HepG2 (cell line): ENCODE measurements around the gene SCARF1. TPM values are rescaled to one million over a fixed set of nuclear protein-coding genes. Genes with fewer than 3 reads are reported as not detected.

Experiments
- ATAC-seq: fragments of 200-7000 bp; cut with Tn5 transposase; 3 replicates; pipeline ENCODE4 v1.9.1; 2020; ENCODE audit warnings: mild to moderate bottlenecking, moderate library complexity
- Bru-seq: library from RNA; stranded (reverse); fragments of 400-500 nt; gene quantifications from one replicate; lab custom pipeline; 2021; lab: Mats Ljungman, UMichigan
- BruChase-seq, 2 experiments: library from RNA; stranded (reverse); fragments of 400-500 nt; gene quantifications; one replicate each; lab custom pipeline; 2021; lab: Mats Ljungman, UMichigan
- BruUV-seq: library from RNA; stranded (reverse); fragments of 400-500 nt; replicated peaks from 2 replicates; lab custom pipeline; 2021; lab: Mats Ljungman, UMichigan
- CTCF ChIA-PET: fragments of 300-600 bp; formaldehyde crosslinking; extraction: SDS; loops from one replicate; lab custom pipeline; 2021; ENCODE audit warnings: low total read pairs, inconsistent platforms, low intra/inter-chr PET ratio; lab: Yijun Ruan, JAX
- POLR2A ChIA-PET: fragments of 350-600 bp; sonication (Branson Sonifier 250); formaldehyde crosslinking; loops from one replicate; lab custom pipeline; 2020; ENCODE audit warnings: antibody characterized with exemption, inconsistent platforms; lab: Yijun Ruan, JAX
- DNase-seq: peaks from one replicate; pipeline ENCODE4 v3.0.0-alpha.2; 2015; ENCODE audit warnings: low spot score
- FAIRE-seq: peaks from 3 replicates; lab custom pipeline; 2011; peaks lifted over from hg19 to GRCh38; lab: Jason Lieb, UNC
- H2AFZ ChIP-seq: one replicate; pipeline ENCODE4 v1.6.1; 2011; ENCODE audit warnings: low read length, inconsistent platforms
- H3K27ac ChIP-seq: fragments of 300-600 bp; 3 replicates; pipeline ENCODE4 v1.8.0; 2011; ENCODE audit warnings: mixed run types, mild to moderate bottlenecking, mixed read lengths, low read length, inconsistent platforms; ENCODE audit not compliant: insufficient read depth; ENCODE audit errors: extremely low read length
- H3K27me3 ChIP-seq, 2 experiments: fragments of 200-600 bp in 1 of 2; 2 replicates in 1 of 2; 3 replicates in 1 of 2; pipeline versions ENCODE4 v1.6.0 to v1.8.0; 2011; ENCODE audit warnings: low read length in 2 of 2, mild to moderate bottlenecking in 2 of 2, moderate library complexity in 2 of 2, inconsistent platforms in 1 of 2; ENCODE audit not compliant: insufficient read depth in 2 of 2, control insufficient read depth in 1 of 2
- H3K36me3 ChIP-seq, 2 experiments: fragments of 200-600 bp in 1 of 2; replicated peaks in 1 of 2; 2 replicates in 1 of 2; 3 replicates in 1 of 2; pipeline versions ENCODE4 v1.5.1 to v1.8.0; 2011; ENCODE audit warnings: low read length in 2 of 2, inconsistent platforms in 1 of 2; ENCODE audit not compliant: insufficient read depth in 2 of 2, control insufficient read depth in 1 of 2
- H3K4me1 ChIP-seq: 2 replicates; pipeline ENCODE4 v1.5.1; 2012; ENCODE audit warnings: low read length, inconsistent platforms; ENCODE audit not compliant: insufficient read depth
- H3K4me2 ChIP-seq: 2 replicates; pipeline ENCODE4 v1.6.0; 2011; ENCODE audit warnings: low read depth, low read length, inconsistent platforms
- H3K4me3 ChIP-seq, 3 experiments: fragments of 200-600 bp in 1 of 3; sonication (generic), shearing (Covaris generic) in 1 of 3; replicated peaks in 1 of 3; 2 replicates each; pipeline ENCODE4 v1.5.1; 2011 to 2016; ENCODE audit warnings: low read length in 3 of 3, inconsistent platforms in 2 of 3, low read depth in 2 of 3, mild to moderate bottlenecking in 2 of 3, control low read depth in 1 of 3, mixed read lengths in 1 of 3; ENCODE audit not compliant: insufficient read depth in 1 of 3
- H3K79me2 ChIP-seq: one replicate; pipeline ENCODE4 v1.6.1; 2011; ENCODE audit warnings: low read length, inconsistent platforms; ENCODE audit not compliant: insufficient read depth
- H3K9ac ChIP-seq: 2 replicates; pipeline ENCODE4 v1.6.0; 2011; ENCODE audit warnings: mild to moderate bottlenecking, low read depth, low read length, inconsistent platforms; ENCODE audit not compliant: insufficient read depth
- H3K9me3 ChIP-seq: 2 replicates; pipeline ENCODE4 v1.5.1; 2012; ENCODE audit warnings: mild to moderate bottlenecking, low read length
- H4K20me1 ChIP-seq: 2 replicates; pipeline ENCODE4 v1.6.0; 2011; ENCODE audit warnings: inconsistent platforms, mild to moderate bottlenecking, low read length, moderate library complexity; ENCODE audit not compliant: insufficient read depth
- CENPX ChIP-seq: sonication (generic); formaldehyde crosslinking; IDR thresholded peaks from 2 replicates; pipeline ENCODE4 v1.9.0; 2021; ENCODE audit warnings: mild to moderate bottlenecking, missing genetic modification reagents, moderate library complexity
- FOXA1 ChIP-seq, 2 experiments: fragments of 450-650 bp in 1 of 2; sonication (generic) in 1 of 2; formaldehyde crosslinking in 1 of 2; IDR thresholded peaks; 2 replicates each; pipeline versions ENCODE4 v1.4.0 to v1.6.1; 2016 to 2020; ENCODE audit warnings: missing genetic modification reagents in 1 of 2
- FOXP4 ChIP-seq: sonication (generic); formaldehyde crosslinking; IDR thresholded peaks from 2 replicates; pipeline ENCODE4 v1.4.0; 2020; ENCODE audit warnings: missing genetic modification reagents
- MAX ChIP-seq: IDR thresholded peaks from 2 replicates; pipeline ENCODE4 v1.6.1; 2012; ENCODE audit warnings: inconsistent platforms
- MXD1 ChIP-seq: sonication (generic); formaldehyde crosslinking; IDR thresholded peaks from 2 replicates; pipeline ENCODE4 v1.4.0; 2020; ENCODE audit warnings: mild to moderate bottlenecking, missing genetic modification reagents
- NCOA2 ChIP-seq: sonication (generic); formaldehyde crosslinking; IDR thresholded peaks from 2 replicates; pipeline ENCODE4 v1.8.0; 2022; ENCODE audit warnings: inconsistent platforms
- SRSF9 ChIP-seq: fragments of 200-400 bp; formaldehyde crosslinking; IDR thresholded peaks from 2 replicates; pipeline ENCODE4 v1.6.1; 2018; ENCODE audit warnings: borderline replicate concordance, mild to moderate bottlenecking, low read depth, low read length; ENCODE audit not compliant: insufficient read depth, poor library complexity, severe bottlenecking
- ZNF225 ChIP-seq: sonication (generic); formaldehyde crosslinking; IDR thresholded peaks from 2 replicates; pipeline ENCODE4 v1.4.0; 2020; ENCODE audit warnings: mild to moderate bottlenecking, missing genetic modification reagents
- ZNF296 ChIP-seq: sonication (generic); formaldehyde crosslinking; conservative IDR thresholded peaks from 2 replicates; pipeline ENCODE4 v1.5.0; 2020; ENCODE audit warnings: mild to moderate bottlenecking, missing genetic modification reagents
- ZNF549 ChIP-seq: sonication (generic); formaldehyde crosslinking; IDR thresholded peaks from 2 replicates; pipeline ENCODE4 v1.5.0; 2020; ENCODE audit warnings: missing genetic modification reagents
- ZNF704 ChIP-seq: sonication (generic); formaldehyde crosslinking; IDR thresholded peaks from 2 replicates; pipeline ENCODE4 v1.8.1; 2023; ENCODE audit warnings: mild to moderate bottlenecking, inconsistent platforms, moderate library complexity, missing genetic modification reagents, borderline replicate concordance
- ZNF766 ChIP-seq: sonication (generic); formaldehyde crosslinking; IDR thresholded peaks from 2 replicates; pipeline ENCODE4 v1.5.0; 2020; ENCODE audit warnings: missing genetic modification reagents, borderline replicate concordance
- ZNF790 ChIP-seq: sonication (generic); formaldehyde crosslinking; IDR thresholded peaks from 2 replicates; pipeline ENCODE4 v1.8.0; 2022; ENCODE audit warnings: missing genetic modification reagents, mild to moderate bottlenecking, borderline replicate concordance
- WGBS: methylation state at CpG from one replicate; pipeline ENCODE4 v1.1.6; 2017; ENCODE audit warnings: low lambda C conversion rate; 5-methylcytosine and 5-hydroxymethylcytosine counted together
- in situ Hi-C: cut with HindIII; loops from 2 replicates; pipeline ENCODE4 v1.10.0; 2017; ENCODE audit warnings: low pct_unique_long_range_greater_than_20kb; ENCODE audit not compliant: extremely low pct_ligation_motif_present
- intact Hi-C: fragments of 100-400 bp; cut with micrococcal nuclease; formaldehyde crosslinking; loops from one replicate; pipeline ENCODE4 v1.10.0; 2022; ENCODE audit not compliant: unreplicated experiment
- long read RNA-seq, 2 experiments: library from RNA in 1 of 2; library from polyadenylated mRNA in 1 of 2; stranded (forward) in 1 of 2; unstranded in 1 of 2; transcript quantifications; one replicate each; pipeline ENCODE4 v2.0.0, GENCODE V29; 2019 to 2022
- polyA minus RNA-seq, 3 experiments: library from RNA; depleted of rRNA, polyadenylated mRNA; stranded (reverse); fragments of >200 nt; gene quantifications; 2 replicates each; pipeline ENCODE4 v1.2.3, GENCODE V29; 2011; ENCODE audit warnings: low replicate concordance in 1 of 3
- polyA plus RNA-seq, 8 experiments: library from polyadenylated mRNA; depleted of rRNA in 3 of 8; stranded (reverse) in 7 of 8; unstranded in 1 of 8; fragments of >200 nt; fragmentation: Illumina TruSeq in 4 of 8; extraction: Trizol in 4 of 8; gene quantifications; 2 replicates each; pipeline versions ENCODE4 v1.2.1 to v1.2.3, GENCODE V29; 2011 to 2016; ENCODE audit warnings: low read depth in 4 of 8, missing spikeins in 1 of 8, mixed read lengths in 1 of 8; ENCODE audit not compliant: insufficient read depth in 1 of 8
- total RNA-seq, 5 experiments: library from RNA; depleted of rRNA; stranded (reverse); fragments of >200 nt; fragmentation: Illumina TruSeq; extraction: Trizol; gene quantifications; 2 replicates each; pipeline ENCODE4 v1.2.3, GENCODE V29; 2016; ENCODE audit warnings: low read depth in 1 of 5

Gene SCARF1
- total RNA-seq (2016; rRNA removed; fragmentation: Illumina TruSeq; extraction: Trizol) (0.24 TPM in 1 of 2 replicates, not detected in the other), polyA plus RNA-seq (2011; rRNA removed) (0.71 and 0.72 TPM in 2 replicates), polyA minus RNA-seq (2011; rRNA and poly(A)+ RNA removed; ENCODE audit: low replicate concordance) (0.23 and 0.68 TPM in 2 replicates), Bru-seq, nascent RNA (percentile 30 among the genes with signal in this experiment), BruChase-seq, experiment 1, labeled RNA remaining after a 6-hour chase (percentile 32 among the genes with signal in this experiment), BruChase-seq, experiment 2, labeled RNA remaining after a 2-hour chase (percentile 25 among the genes with signal in this experiment)
- total RNA-seq (2016; cell fraction: cytosol; rRNA removed; fragmentation: Illumina TruSeq; extraction: Trizol; ENCODE audit: low read depth) = 0.09 TPM in 1 of 2 replicates, not detected in the other
- 0.04 TPM in 1 of 2 replicates, not detected in the other for total RNA-seq (2016; cell fraction: insoluble cytoplasmic fraction; rRNA removed; fragmentation: Illumina TruSeq; extraction: Trizol)
- total RNA-seq (2016; cell fraction: membrane; rRNA removed; fragmentation: Illumina TruSeq; extraction: Trizol) = 0.07 and 0.09 TPM in 2 replicates
- total RNA-seq (2016; cell fraction: nucleus; rRNA removed; fragmentation: Illumina TruSeq; extraction: Trizol) = 0.16 and 0.34 TPM in 2 replicates
- polyA plus RNA-seq (2011; cell fraction: cytosol; rRNA removed) = 0.17 and 0.25 TPM in 2 replicates
- polyA plus RNA-seq (2011; cell fraction: nucleus; rRNA removed) = 7.1 and 9.1 TPM in 2 replicates
- 0.39 and 0.59 TPM in 2 replicates for polyA plus RNA-seq (2012)
- not detected in 2 replicates for polyA plus RNA-seq (2016; cell fraction: cytosol; fragmentation: Illumina TruSeq; extraction: Trizol; ENCODE audit: low read depth)
- not detected in 2 replicates for polyA plus RNA-seq (2016; cell fraction: insoluble cytoplasmic fraction; fragmentation: Illumina TruSeq; extraction: Trizol; ENCODE audit: low read depth)
- polyA plus RNA-seq (2016; cell fraction: membrane; fragmentation: Illumina TruSeq; extraction: Trizol; ENCODE audit: low read depth) = not detected in 2 replicates
- polyA plus RNA-seq (2016; cell fraction: nucleus; fragmentation: Illumina TruSeq; extraction: Trizol; ENCODE audit: insufficient read depth, low read depth) = 0.44 and 0.51 TPM in 2 replicates
- not detected in 2 replicates for polyA minus RNA-seq (2011; cell fraction: cytosol; rRNA and poly(A)+ RNA removed)
- 0.99 and 1.5 TPM in 2 replicates for polyA minus RNA-seq (2011; cell fraction: nucleus; rRNA and poly(A)+ RNA removed)
- long read RNA-seq, experiment 1 = 0 reads
- long read RNA-seq, experiment 2 = 0 reads

GRCh38 chr17:1645207-1646171, at the start of gene SCARF1:
SCARF1 (minus strand) TSS chr17:1645732; CDS start chr17:1645697, 35 bp downstream.
- H4K20me1 ChIP-seq = no peaks in the 10 kb centered on the region
- peak within 1 kb of the TSS; percentile 79; the same call in 1 of the 2 replicates for H3K4me2 ChIP-seq
- DNase-seq (no peak), ATAC-seq (no peak), FAIRE-seq (no peak)
- intact Hi-C loops (no loop called here), in situ Hi-C loops (no loop called here)
- H3K27ac ChIP-seq = no peak within 1 kb of the TSS
- H3K4me1 ChIP-seq = peaks cover 60% of the 10 kb centered on the region
- no peaks in the 10 kb centered on the region for H3K79me2 ChIP-seq
- no peaks in the 10 kb centered on the region for H3K9me3 ChIP-seq
- peaks cover 0 to 9% of the 10 kb centered on the region in 2 experiments; a peak in 3 of 5 replicates for H3K27me3 ChIP-seq
- WGBS = 85% methylated on average over 23 of the region's 25 CpGs
- no peak within 1 kb of the TSS for H2AFZ ChIP-seq
- no peak within 1 kb of the TSS for H3K4me3 ChIP-seq
- no peak within 1 kb of the TSS for H3K9ac ChIP-seq
- ChIA-PET CTCF (no interaction called here), POLR2A (interaction anchor here (1.0 to 1.7 kb wide), 2 partner anchors 47 to 71 kb away, joined by 3 to 4 read pairs; no protein-coding TSS in a partner anchor)
- no TSS peak for BruUV-seq
- no peaks in the 10 kb centered on the region for H3K36me3 ChIP-seq
- TF ChIP-seq FOXP4 (CRISPR knock-in tag) (no peak), ZNF225 (CRISPR knock-in tag) (no peak), ZNF790 (CRISPR knock-in tag) (no peak), FOXA1 (IDR thresholded peaks at IDR 0.05) (no peak), FOXA1 (CRISPR knock-in tag; IDR thresholded peaks at IDR 0.05) (no peak), ZNF549 (CRISPR knock-in tag) (no peak), ZNF704 (CRISPR knock-in tag) (no peak), MXD1 (CRISPR knock-in tag) (no peak), NCOA2 (CRISPR knock-in tag) (no peak), MAX (no peak), ZNF296 (no peak), ZNF766 (no peak), SRSF9 (no peak), CENPX (CRISPR knock-in tag) (no peak)
